Panc1 (cell line): Measurements from ENCODE around the gene INPP5A. TPM values are rescaled to one million over a fixed set of nuclear protein-coding genes. Genes with fewer than 3 reads are reported as not detected.

Experiments
- ATAC-seq: fragments of 200-7000 bp; cut with Tn5 transposase; 2 replicates; pipeline ENCODE4 v1.9.1; 2020; ENCODE audit warnings: mild to moderate bottlenecking, moderate library complexity
- BruUV-seq: library from RNA; stranded (reverse); fragments of 400-500 nt; replicated peaks from 2 replicates; lab custom pipeline; 2021; lab: Mats Ljungman, UMichigan
- CTCF ChIA-PET: fragments of 300-600 bp; sonication (Branson Sonifier 250); formaldehyde crosslinking; loops from one replicate; lab custom pipeline; 2022; ENCODE audit warnings: antibody characterized with exemption; lab: Charles Lee
- POLR2A ChIA-PET: fragments of 300-600 bp; sonication (Branson Sonifier 250); formaldehyde crosslinking; loops from one replicate; lab custom pipeline; 2022; ENCODE audit warnings: antibody characterized with exemption; lab: Charles Lee
- DNase-seq: peaks from one replicate; pipeline ENCODE4 v3.0.0-alpha.2; 2010; ENCODE audit warnings: low read depth, low spot score
- H3K27ac ChIP-seq: 2 replicates; pipeline ENCODE4 v1.5.1; 2011; ENCODE audit warnings: mild to moderate bottlenecking, low read length, inconsistent platforms
- H3K27me3 ChIP-seq: fragments of 200-500 bp; sonication (Bioruptor generic); 2 replicates; pipeline ENCODE4 v1.6.0; 2014; ENCODE audit warnings: low read length, inconsistent platforms; ENCODE audit not compliant: control insufficient read depth, insufficient read depth
- H3K36me3 ChIP-seq: fragments of 200-500 bp; sonication (Bioruptor generic); 2 replicates; pipeline ENCODE4 v1.5.1; 2014; ENCODE audit warnings: inconsistent platforms, mild to moderate bottlenecking, low read length, moderate library complexity; ENCODE audit not compliant: control insufficient read depth, insufficient read depth
- H3K4me1 ChIP-seq: 2 replicates; pipeline ENCODE4 v1.5.1; 2011; ENCODE audit warnings: inconsistent platforms, mild to moderate bottlenecking, low read length, moderate library complexity; ENCODE audit not compliant: control insufficient read depth, insufficient read depth
- H3K4me3 ChIP-seq, 2 experiments: 2 replicates each; pipeline ENCODE4 v1.5.1; 2011 to 2012; ENCODE audit warnings: low read depth in 2 of 2, low read length in 2 of 2, mild to moderate bottlenecking in 2 of 2, inconsistent platforms in 1 of 2, moderate library complexity in 1 of 2
- H3K9me3 ChIP-seq: fragments of 200-500 bp; sonication (Bioruptor generic); 2 replicates; pipeline ENCODE4 v1.5.1; 2014; ENCODE audit warnings: low read depth, mild to moderate bottlenecking, inconsistent platforms, low read length, moderate library complexity; ENCODE audit not compliant: control insufficient read depth, insufficient read depth
- CTCF ChIP-seq: fragments of 450-650 bp; IDR thresholded peaks from 2 replicates; pipeline ENCODE4 v1.5.1; 2017; ENCODE audit warnings: mild to moderate bottlenecking
- POLR2AphosphoS5 ChIP-seq: IDR thresholded peaks from 2 replicates; pipeline ENCODE4 v1.6.1; 2012; ENCODE audit warnings: mild to moderate bottlenecking, low read depth, low read length, moderate library complexity
- REST ChIP-seq, 2 experiments: IDR thresholded peaks; 2 replicates each; pipeline ENCODE4 v1.6.1; 2011 to 2012; ENCODE audit warnings: low read depth in 2 of 2, control low read depth in 1 of 2, low read length in 1 of 2, mild to moderate bottlenecking in 1 of 2, moderate library complexity in 1 of 2; ENCODE audit not compliant: insufficient read depth in 1 of 2
- SIN3A ChIP-seq: IDR thresholded peaks from 2 replicates; pipeline ENCODE4 v1.6.1; 2012; ENCODE audit warnings: low read depth, mild to moderate bottlenecking, low read length, moderate library complexity, borderline replicate concordance; ENCODE audit not compliant: insufficient read depth
- TCF7L2 ChIP-seq: IDR thresholded peaks from 2 replicates; pipeline ENCODE4 v1.6.1; 2011; ENCODE audit warnings: mild to moderate bottlenecking, low read depth, low read length, inconsistent platforms
- in situ Hi-C: cut with HindIII; loops from 2 replicates; pipeline ENCODE4 v1.10.0; 2016; ENCODE audit warnings: low sequenced_read_pairs, low pct_unique_long_range_greater_than_20kb
- intact Hi-C: fragments of 100-400 bp; cut with micrococcal nuclease; formaldehyde crosslinking; loops from one replicate; pipeline ENCODE4 v1.10.0; 2022; ENCODE audit not compliant: unreplicated experiment
- total RNA-seq: library from RNA; stranded (reverse); gene quantifications from one replicate; pipeline ENCODE4 v1.2.1, GENCODE V29; 2021; ENCODE audit not compliant: unreplicated experiment

The INPP5A gene
- total RNA-seq, 1 experiment from 2014 or later = 60.0 TPM

GRCh38 chr10:132590094-132590751, 52.6 kb downstream of the INPP5A start:
- BruUV-seq = no TSS peak
- no peaks in the 10 kb centered on the region for H3K27me3 ChIP-seq
- intact Hi-C loops (no loop called here), in situ Hi-C loops (no loop called here)
- no peak overlapping the region for H3K4me3 ChIP-seq
- DNase-seq (no peak), ATAC-seq (no peak)
- ChIA-PET POLR2A (no interaction called here), CTCF (no interaction called here)
- no peaks in the 10 kb centered on the region for H3K36me3 ChIP-seq
- no peak overlapping the region for H3K27ac ChIP-seq
- H3K4me1 ChIP-seq = peaks cover 15% of the 10 kb centered on the region
- TF ChIP-seq CTCF (no peak), REST (IDR thresholded peaks at IDR 0.05; ENCODE audit: insufficient read depth in 1 of 2, low read depth in 2 of 2, low read length in 1 of 2) (no peak), SIN3A (no peak), TCF7L2 (no peak), POLR2AphosphoS5 (no peak)
- H3K9me3 ChIP-seq = no peaks in the 10 kb centered on the region

- in situ Hi-C loops = no loop called here
- Histone ChIP-seq H3K9me3 (no peaks in the 10 kb centered on the region), H3K27me3 (no peaks in the 10 kb centered on the region), H3K36me3 (no peaks in the 10 kb centered on the region), H3K27ac (no peak overlapping the region), H3K4me1 (peaks cover 19% of the 10 kb centered on the region), H3K4me3 (no peak overlapping the region)
- BruUV-seq = no TSS peak
- POLR2A ChIA-PET = no interaction called here
- intact Hi-C loops = no loop called here
- CTCF ChIA-PET = interaction anchor here (0.6 kb wide), 1 partner anchor 130 kb away, joined by 6 read pairs; no protein-coding TSS in a partner anchor
- TF ChIP-seq POLR2AphosphoS5 (no peak), REST (IDR thresholded peaks at IDR 0.05; ENCODE audit: insufficient read depth in 1 of 2, low read depth in 2 of 2, low read length in 1 of 2) (no peak), TCF7L2 (no peak), CTCF (no peak), SIN3A (no peak)
- DNase-seq (no peak), ATAC-seq (no peak)
Measured at GRCh38 chr10:132590752-132591121, 53.1 kb downstream of the INPP5A start.
